ENCODE data around the gene DIS3L2.

The DIS3L2 gene

GRCh38 chr2:232255033-232255432 lies 293.5 kb downstream of the DIS3L2 start:
- no peak for DNase-seq (ENCODE audit: low read depth in 4 of 4, low spot score in 1 of 4)

GRCh38 chr2:232260075-232260474 lies 298.6 kb downstream of the DIS3L2 start:
- DNase-seq (ENCODE audit: low read depth in 4 of 4, low spot score in 1 of 4): no peak

GRCh38 chr2:232261776-232262175 lies 300.3 kb downstream of the DIS3L2 start:
- no peak for DNase-seq (ENCODE audit: low read depth in 4 of 4, low spot score in 1 of 4)

DNA sequence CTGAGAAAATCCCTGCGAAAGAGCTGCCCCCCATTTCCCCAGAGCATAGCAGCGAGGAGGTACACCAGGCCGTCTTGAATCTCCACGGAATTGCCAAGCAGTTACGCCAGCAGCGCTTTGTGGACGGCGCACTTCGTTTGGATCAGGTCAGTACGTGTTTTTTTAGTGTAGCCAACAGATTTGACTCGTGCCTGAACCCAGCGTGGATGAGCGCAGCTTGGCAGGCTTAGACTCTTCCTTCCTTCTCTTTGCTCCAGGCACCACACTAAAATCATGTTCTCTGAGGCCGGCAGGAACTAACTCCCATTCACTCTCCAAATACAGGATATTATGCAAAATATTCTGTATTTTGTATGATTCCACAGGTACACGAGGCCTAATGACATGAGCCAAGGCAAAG lies 301.8 kb downstream of the DIS3L2 start:
- no peak for DNase-seq (ENCODE audit: low read depth in 4 of 4, low spot score in 1 of 4)

DNA sequence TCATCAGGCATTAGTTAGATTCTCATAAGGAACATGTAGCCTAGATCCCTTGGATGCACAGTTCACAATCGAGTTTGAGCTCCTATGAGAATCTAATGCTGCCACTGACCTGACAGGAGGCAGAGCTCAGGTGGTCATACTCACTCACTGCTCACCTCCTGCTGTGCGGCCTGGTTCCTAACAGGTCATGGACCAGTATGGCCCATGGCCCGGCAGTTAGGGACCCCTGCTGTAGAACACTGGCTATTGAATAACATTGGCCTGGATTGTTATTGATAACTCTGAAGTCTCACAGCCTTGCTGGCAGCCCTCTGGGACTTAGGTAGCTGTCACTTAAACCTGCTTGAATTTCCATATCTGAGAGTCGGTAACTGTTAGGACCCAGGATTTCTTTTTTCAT lies 302.6 kb downstream of the DIS3L2 start:
- no peak for DNase-seq (ENCODE audit: low read depth in 4 of 4, low spot score in 1 of 4)

DNA sequence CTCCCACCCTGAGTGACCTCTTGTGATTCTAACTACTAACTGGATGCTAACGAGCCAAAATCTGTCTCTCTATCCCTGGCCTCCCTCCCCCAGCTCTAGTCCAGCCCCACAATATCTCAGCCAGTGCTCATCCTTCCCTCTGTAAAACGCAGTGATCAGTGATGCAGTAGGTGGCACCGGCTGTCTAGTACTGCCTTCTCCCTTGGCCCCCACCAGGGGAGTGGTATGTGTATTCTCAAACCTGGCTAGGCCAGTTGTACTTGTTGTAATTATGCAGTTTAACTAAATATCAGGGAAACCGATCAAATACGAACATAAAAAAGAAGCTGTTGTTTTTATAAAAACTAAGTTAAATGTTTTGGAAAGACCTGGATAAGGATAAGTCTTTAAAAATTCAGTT lies 303.8 kb downstream of the DIS3L2 start:
- no peak for DNase-seq (ENCODE audit: low read depth in 4 of 4, low spot score in 1 of 4)

GRCh38 chr2:232268636-232269165 lies 307.2 kb downstream of the DIS3L2 start:
- no peak for DNase-seq (ENCODE audit: low read depth in 4 of 4, low spot score in 1 of 4)

DNA sequence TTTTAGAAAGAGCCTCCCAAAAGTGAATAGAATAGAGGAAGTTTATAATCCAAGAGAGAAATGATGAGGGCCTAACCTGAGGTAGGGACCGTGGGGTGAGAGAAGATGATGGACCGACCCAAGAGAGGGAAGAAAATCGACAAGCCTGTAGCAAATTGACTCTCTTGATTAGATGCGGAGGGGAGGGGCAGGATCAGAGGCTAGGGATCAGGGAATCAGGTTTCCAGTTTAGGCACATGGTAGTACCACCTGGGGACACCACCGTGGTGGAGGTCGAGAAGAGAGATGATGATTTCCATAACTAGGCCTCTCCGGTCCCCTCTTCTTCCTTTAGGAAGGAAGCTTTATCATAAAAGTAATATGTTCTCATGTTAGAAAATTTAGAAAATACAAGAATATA lies 308.4 kb downstream of the DIS3L2 start:
- DNase-seq (ENCODE audit: low read depth in 4 of 4, low spot score in 1 of 4): no peak

DNA sequence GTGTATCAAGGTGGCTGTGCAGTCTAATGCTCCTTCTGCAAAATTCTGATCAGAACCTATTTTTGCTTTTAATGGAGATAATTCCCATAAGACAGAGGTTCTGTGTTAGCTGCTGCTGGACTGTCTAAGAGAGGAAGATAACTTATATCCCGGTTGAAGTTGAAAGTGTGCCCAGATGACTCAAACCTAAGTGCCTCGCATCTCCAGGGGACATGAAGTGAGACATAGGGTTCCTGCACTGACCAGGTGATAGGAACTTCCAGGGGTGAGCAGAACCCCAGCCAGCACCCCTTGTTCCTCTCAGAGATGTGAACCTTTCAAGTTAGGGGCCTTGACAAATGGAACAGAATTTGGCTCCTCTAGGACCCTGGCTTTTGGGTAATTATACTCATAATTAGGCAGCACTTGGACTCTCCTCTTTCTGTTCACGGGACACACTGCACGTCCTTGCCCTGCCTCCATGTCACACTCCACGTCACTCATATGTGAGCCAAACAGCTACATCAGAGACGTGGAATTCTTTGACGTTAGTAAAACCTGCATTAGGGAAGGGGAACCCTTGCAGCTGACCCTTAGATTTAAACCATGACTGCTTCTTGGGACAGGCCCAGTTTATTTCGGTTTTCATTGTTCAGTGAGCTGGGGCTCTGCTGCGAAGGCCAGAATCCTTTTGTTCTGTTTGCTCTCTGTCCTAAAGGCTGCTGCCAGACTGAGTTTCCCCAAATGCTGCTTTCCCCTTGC lies 312.6 kb downstream of the DIS3L2 start:
- no peak for DNase-seq (ENCODE audit: low read depth in 4 of 4, low spot score in 1 of 4)

- no peak for DNase-seq (ENCODE audit: low read depth in 4 of 4, low spot score in 1 of 4)
These were observed 314.2 kb downstream of the DIS3L2 start for GRCh38 chr2:232275670-232276069.

- no peak for DNase-seq (ENCODE audit: low read depth in 4 of 4, low spot score in 1 of 4)
These were observed 314.7 kb downstream of the DIS3L2 start for GRCh38 chr2:232276084-232276732.

DNA sequence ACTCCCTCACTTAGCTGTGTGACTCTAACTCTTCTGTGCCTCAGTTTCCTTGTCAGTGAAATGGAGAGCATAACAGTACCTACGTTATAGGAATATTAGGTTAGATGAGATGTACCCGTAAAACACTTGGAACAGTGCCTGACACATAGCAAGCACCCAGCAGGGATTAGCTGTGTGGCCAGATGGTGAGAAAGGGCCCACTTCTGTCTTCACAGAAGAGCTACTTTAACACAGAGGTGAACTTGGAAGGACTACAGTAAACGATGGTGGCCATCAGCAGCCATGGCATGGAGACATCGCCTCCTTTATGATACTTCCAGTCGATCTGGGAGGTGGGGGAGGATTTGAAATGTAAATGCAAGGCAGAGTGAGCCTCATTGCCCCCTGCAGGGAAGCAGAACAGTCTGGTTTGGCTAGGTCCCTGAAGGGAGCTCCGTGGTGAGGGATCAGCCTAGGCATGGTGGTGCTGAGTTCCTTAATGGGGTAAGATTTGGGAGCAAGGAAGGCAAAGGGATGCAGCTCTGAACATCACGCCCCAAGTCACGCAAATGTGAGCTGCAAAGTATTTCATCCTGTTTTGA lies 315.3 kb downstream of the DIS3L2 start:
- DNase-seq (ENCODE audit: low read depth in 4 of 4, low spot score in 1 of 4): no peak

DNA sequence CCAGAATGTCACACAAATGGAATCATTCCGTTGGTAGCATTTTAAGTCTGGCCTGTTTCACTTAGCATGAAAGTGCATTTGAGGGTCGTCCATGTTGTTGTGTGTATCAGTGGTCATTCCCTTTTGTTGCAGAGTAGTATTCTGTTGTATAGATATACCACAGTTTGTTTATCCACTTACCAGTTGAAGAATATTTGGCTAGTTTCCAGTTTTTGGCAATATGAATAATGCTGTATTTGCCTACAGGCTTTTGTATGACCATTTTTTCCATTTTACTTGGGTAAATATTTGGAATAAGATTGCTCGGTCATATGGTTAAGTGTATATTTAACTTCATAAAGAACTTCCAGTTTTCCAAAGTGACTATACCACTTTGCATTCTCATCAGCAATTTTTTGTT lies 317.0 kb downstream of the DIS3L2 start:
- no peak for DNase-seq (ENCODE audit: low read depth in 4 of 4, low spot score in 1 of 4)

- no peak for DNase-seq (ENCODE audit: low read depth in 4 of 4, low spot score in 1 of 4)
These were observed 318.8 kb downstream of the DIS3L2 start for GRCh38 chr2:232280341-232280740.

GRCh38 chr2:232281858-232282507 lies 320.5 kb downstream of the DIS3L2 start:
- no peak for DNase-seq (ENCODE audit: low read depth in 4 of 4, low spot score in 1 of 4)

GRCh38 chr2:232282508-232283055 lies 321.1 kb downstream of the DIS3L2 start:
- DNase-seq (ENCODE audit: low read depth in 4 of 4, low spot score in 1 of 4): no peak

- DNase-seq (ENCODE audit: low read depth in 4 of 4, low spot score in 1 of 4): no peak
These were observed 324.7 kb downstream of the DIS3L2 start for GRCh38 chr2:232286001-232286868.

DNA sequence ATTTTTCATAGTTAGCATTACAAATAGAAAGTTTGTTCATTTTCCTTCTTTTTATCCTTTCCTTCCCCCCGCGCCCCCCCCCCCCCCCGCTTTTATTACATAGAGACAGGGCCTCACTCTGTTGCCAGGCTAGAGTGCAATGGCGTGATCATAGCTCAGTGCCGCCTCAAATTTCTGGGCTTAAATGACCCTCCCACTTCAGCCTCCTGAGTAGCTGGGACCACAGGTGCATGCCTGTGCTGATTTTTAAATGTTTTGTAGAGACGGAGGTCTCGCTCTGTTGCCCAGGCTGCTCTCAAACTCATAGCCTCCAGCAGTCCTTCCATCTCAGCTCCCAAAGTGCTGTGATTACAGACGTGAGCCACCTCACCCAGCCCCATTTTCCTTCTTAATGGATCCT lies 325.8 kb downstream of the DIS3L2 start:
- no peak for DNase-seq (ENCODE audit: low read depth in 4 of 4, low spot score in 1 of 4)

DNA sequence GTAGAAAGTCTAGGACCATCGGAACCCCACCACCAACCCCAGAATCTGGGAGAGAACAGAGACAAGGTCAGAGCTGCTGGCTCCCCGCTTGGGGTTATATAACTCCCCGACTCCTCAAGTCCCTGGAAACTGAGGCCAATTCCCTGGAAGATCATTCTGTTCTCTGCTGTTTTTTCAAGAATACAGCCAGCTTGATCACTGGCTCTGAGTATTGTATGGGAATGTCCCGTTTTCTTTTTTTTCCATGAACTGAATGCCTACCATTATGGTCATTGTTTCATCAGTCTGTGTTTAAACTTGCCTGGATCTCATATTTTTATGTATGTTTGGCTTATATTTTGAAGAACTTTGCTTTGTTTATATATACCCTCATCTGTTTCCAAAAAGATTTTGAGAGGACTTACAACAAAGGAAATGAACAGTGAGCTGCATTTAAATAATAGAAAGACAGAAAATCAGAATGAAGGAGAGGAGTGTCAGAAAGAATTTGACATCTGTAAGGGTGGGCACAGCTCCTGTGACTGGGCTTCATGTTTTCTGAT lies 327.0 kb downstream of the DIS3L2 start:
- DNase-seq (ENCODE audit: low read depth in 4 of 4, low spot score in 1 of 4): no peak

- DNase-seq (ENCODE audit: low read depth in 4 of 4, low spot score in 1 of 4): no peak
These were observed 329.2 kb downstream of the DIS3L2 start for GRCh38 chr2:232290668-232291067.

Measured in stimulated activated CD4-positive, alpha-beta T cell treated with anti-CD3 and anti-CD28 coated beads, Interleukin-1b, Interleukin-23, amount 100 ng/mL, for 24 hours (primary cell).